Measurements from ENCODE around the gene ZMIZ2.

- TF ChIP-seq CTCF (IDR thresholded peaks at IDR 0.05) = no peak
- no peak for TF ChIP-seq POLR2AphosphoS5 (IDR thresholded peaks at IDR 0.05)
- no peak for TF ChIP-seq POLR2A (IDR thresholded peaks at IDR 0.05)
Observed at GRCh38 chr7:44814919-44815318, 66.3 kb downstream of the ZMIZ2 start.

Data from prostate gland (tissue), 2 donors.